IgD-negative memory B cell (primary cell): ENCODE data around the gene KRT14. TPM values are rescaled to one million over a fixed set of nuclear protein-coding genes. Genes with fewer than 3 reads are reported as not detected.
"Not testable (repeated sequence)": the region's sequence is repeated elsewhere in the genome, so short reads cannot be mapped to it uniquely, and the experiment has no call there.

Experiments
- H3K27ac Mint-ChIP-seq, 3 donors: one replicate each; pipeline ENCODE4 v1.8.0; 2020 to 2022; ENCODE audit warnings: mild to moderate bottlenecking in 3 of 3, mixed read lengths in 3 of 3, moderate library complexity in 1 of 3
- H3K27me3 Mint-ChIP-seq: one replicate; pipeline ENCODE4 v1.8.0; 2021; ENCODE audit warnings: mixed read lengths
- H3K36me3 Mint-ChIP-seq: one replicate; pipeline ENCODE4 v1.8.0; 2020; ENCODE audit warnings: mild to moderate bottlenecking, mixed read lengths
- H3K4me1 Mint-ChIP-seq, 3 donors: one replicate each; pipeline ENCODE4 v1.8.0; 2020 to 2022; ENCODE audit warnings: mixed read lengths in 3 of 3, mild to moderate bottlenecking in 1 of 3
- H3K4me3 Mint-ChIP-seq, 4 donors: one replicate each; pipeline ENCODE4 v1.8.0; 2020 to 2022; ENCODE audit warnings: mild to moderate bottlenecking in 4 of 4, mixed read lengths in 4 of 4, moderate library complexity in 3 of 4
- H3K9me3 Mint-ChIP-seq, 3 donors: one replicate each; pipeline ENCODE4 v1.8.0; 2020 to 2021; ENCODE audit warnings: mixed read lengths in 3 of 3, mild to moderate bottlenecking in 1 of 3
- polyA plus RNA-seq: library from polyadenylated mRNA; unstranded; fragments of 300-500 nt; fragmentation: Illumina TruSeq; gene quantifications from one replicate; pipeline ENCODE4 v1.2.3, GENCODE V29; 2021

Gene KRT14
- polyA plus RNA-seq, 1 donor from 2014 or later: not detected

- peaks cover 0 to 1% (median 0%) of the 10 kb centered on the region in 3 donors for H3K4me1 Mint-ChIP-seq
- no peaks in the 10 kb centered on the region for H3K9me3 Mint-ChIP-seq
- no peak overlapping the region for H3K27ac Mint-ChIP-seq
- peaks cover 6% of the 10 kb centered on the region for H3K27me3 Mint-ChIP-seq
- H3K4me3 Mint-ChIP-seq: no peak overlapping the region
- H3K36me3 Mint-ChIP-seq: no peaks in the 10 kb centered on the region
These were observed 30.4 kb upstream of the KRT14 start for GRCh38 chr17:41617136-41617535.

- not testable (repeated sequence) for H3K27me3 Mint-ChIP-seq, H3K9me3 Mint-ChIP-seq
These were observed 29.8 kb upstream of the KRT14 start for GRCh38 chr17:41616486-41616885.

DNA sequence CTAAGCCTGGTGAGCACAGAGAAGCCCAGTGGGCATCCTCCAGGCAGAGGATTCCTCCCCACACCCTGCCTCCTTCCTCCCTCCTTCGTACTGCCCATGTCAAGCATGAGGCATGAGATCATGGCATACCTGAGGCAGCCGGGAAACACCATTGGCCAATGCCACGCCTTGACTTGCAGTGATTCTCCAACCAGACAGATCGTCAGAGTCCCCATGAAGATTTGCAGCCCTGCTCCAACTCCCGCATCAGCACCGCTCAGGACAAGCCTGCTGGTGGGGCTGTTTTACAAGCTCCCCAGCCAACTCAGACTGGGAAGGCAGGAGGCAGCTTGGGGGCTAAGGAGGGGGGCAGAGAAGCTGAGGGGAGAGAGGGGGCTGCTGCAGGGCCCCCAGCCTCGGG is 28.8 kb upstream of the KRT14 start:
- Mint-ChIP-seq H3K4me1 (peaks cover 0 to 1% (median 0%) of the 10 kb centered on the region in 3 donors), H3K4me3 (no peak overlapping the region), H3K9me3 (no peaks in the 10 kb centered on the region), H3K36me3 (no peaks in the 10 kb centered on the region), H3K27ac (no peak overlapping the region), H3K27me3 (peaks cover 11% of the 10 kb centered on the region)

More at GRCh38 chr17:41616486-41616885, 29.8 kb upstream of the KRT14 start:
- not testable (repeated sequence) for H3K36me3 Mint-ChIP-seq, H3K27ac Mint-ChIP-seq, H3K4me1 Mint-ChIP-seq, H3K4me3 Mint-ChIP-seq

- H3K36me3 Mint-ChIP-seq, H3K4me1 Mint-ChIP-seq, H3K9me3 Mint-ChIP-seq, H3K27ac Mint-ChIP-seq, H3K4me3 Mint-ChIP-seq: not testable (repeated sequence)
- H3K27me3 Mint-ChIP-seq: peaks cover 11% of the 10 kb centered on the region
These were observed 28.1 kb upstream of the KRT14 start for GRCh38 chr17:41614767-41615166.

DNA sequence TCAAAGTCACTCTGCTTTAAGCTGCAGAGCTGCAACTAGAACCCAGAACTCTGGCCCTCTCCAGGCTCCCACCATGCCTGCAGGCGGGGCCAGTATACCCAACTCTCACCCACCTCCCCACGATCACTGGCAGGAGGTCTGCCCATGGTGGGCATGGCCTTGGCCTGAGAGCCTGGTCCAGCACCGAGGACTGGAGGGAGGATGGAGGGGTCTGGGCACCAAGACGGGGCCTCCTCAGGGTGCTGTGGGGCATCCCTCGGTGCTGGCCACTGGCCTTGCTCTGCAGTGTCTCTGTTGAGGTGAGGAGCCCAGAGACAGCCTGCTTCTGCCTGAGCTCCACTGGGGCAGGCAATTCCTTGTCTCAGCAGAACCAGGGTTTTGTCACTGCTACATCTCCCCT is 27.4 kb upstream of the KRT14 start:
- Mint-ChIP-seq H3K27me3 (peaks cover 13% of the 10 kb centered on the region), H3K9me3 (no peaks in the 10 kb centered on the region), H3K4me3 (no peak overlapping the region), H3K36me3 (no peaks in the 10 kb centered on the region), H3K27ac (no peak overlapping the region), H3K4me1 (peaks cover 0 to 2% (median 1%) of the 10 kb centered on the region in 3 donors)

DNA sequence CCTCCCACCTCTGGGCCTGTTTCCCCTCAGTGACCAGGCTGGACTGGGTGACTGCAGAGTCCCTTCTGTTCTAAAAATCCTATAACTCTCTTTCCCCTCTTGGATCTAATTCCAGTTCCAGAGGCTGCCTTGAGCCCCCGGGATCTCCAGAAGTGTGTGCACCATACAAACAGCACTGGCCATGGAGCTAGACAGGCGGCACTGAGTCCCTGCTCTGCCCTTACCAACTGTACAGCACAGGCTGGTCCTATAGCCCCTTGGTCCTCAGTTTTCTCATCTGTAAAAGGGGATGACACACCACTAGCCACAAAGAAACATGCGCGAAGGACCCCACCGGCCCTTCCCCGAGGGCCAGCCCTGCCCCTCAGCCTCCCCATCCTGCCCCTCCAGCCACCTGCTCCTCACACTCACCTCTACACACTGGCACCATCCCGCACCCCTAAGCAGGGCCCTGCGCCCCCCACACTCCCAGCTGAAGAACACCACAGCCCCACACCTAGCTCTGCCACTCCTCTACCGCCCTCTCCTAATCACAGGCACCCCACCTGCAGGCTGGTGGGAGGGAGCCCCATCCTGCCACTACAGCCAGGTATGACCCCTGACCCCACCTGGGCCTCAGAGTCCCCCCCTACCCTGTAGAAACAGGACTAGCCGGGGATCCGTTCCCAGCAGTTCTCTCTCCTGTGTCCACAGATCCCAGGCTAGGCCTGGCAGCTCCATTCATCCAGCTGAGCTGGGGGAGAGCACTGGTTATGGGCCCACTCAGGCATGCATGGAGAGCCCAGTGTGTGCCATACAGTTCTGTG is 26.8 kb upstream of the KRT14 start:
- peaks cover 0 to 2% (median 1%) of the 10 kb centered on the region in 3 donors for H3K4me1 Mint-ChIP-seq
- H3K36me3 Mint-ChIP-seq: no peaks in the 10 kb centered on the region
- no peaks in the 10 kb centered on the region for H3K9me3 Mint-ChIP-seq
- H3K4me3 Mint-ChIP-seq: no peak overlapping the region
- peaks cover 13% of the 10 kb centered on the region for H3K27me3 Mint-ChIP-seq
- H3K27ac Mint-ChIP-seq: no peak overlapping the region

DNA sequence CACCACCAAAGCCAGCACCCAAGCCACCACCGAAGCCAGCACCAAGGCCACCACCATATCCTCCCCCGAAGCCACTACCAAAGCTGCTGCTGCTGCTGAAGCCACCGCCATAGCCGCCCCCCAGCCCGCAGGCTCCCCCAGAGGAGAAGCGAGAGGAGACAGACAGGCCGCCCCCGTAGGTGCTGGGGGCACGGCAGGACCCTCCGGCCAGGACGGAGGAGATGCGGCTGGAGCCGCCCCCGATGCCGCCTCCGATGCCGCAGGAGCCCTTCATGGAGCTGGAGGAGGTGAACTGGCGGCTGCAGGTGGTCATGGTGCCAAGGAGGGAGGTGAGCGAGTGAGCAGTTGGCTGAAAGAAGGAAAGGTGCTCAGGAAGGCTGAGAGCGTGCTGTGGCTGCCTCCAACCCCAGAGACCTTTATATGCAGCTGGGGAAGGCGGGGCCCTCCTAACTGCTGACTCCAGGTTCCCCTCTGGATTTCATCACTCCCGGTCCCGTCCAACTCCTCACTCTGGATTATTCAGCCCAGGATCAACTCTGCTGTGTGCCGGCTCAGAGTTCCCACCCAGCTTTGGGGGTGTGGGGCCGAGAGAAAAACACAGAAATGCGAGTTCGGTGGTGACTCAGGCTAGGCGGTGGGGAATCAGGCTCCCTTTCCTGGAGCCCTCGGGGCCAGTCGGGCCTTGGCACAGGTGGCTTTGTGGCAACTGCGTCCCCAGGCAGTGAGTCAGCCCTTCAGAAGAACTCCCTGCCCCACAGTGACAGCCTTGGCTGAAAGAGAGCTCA is 25.9 kb upstream of the KRT14 start, which contains the start of gene KRT16:
Gene KRT16 (minus strand): TSS at position 392 of the 785 bp plus-strand sequence. CDS start 79 bp downstream, at position 313.
- H3K4me3 Mint-ChIP-seq, H3K4me1 Mint-ChIP-seq, H3K9me3 Mint-ChIP-seq, H3K36me3 Mint-ChIP-seq, H3K27ac Mint-ChIP-seq: not testable (repeated sequence)
- peaks cover 13% of the 10 kb centered on the region for H3K27me3 Mint-ChIP-seq

GRCh38 chr17:41610965-41611640 is 24.4 kb upstream of the KRT14 start:
- Mint-ChIP-seq H3K4me3 (no peak overlapping the region), H3K4me1 (peaks cover 0 to 2% (median 1%) of the 10 kb centered on the region in 3 donors), H3K9me3 (peaks cover 2 to 14% (median 14%) of the 10 kb centered on the region in 3 donors), H3K27ac (no peak overlapping the region), H3K27me3 (peaks cover 15% of the 10 kb centered on the region), H3K36me3 (no peaks in the 10 kb centered on the region)

GRCh38 chr17:41610061-41610517 is 23.4 kb upstream of the KRT14 start:
- peaks cover 2 to 14% (median 14%) of the 10 kb centered on the region in 3 donors for H3K9me3 Mint-ChIP-seq
- H3K27me3 Mint-ChIP-seq: peaks cover 16% of the 10 kb centered on the region
- not testable (repeated sequence) for H3K4me3 Mint-ChIP-seq, H3K27ac Mint-ChIP-seq, H3K4me1 Mint-ChIP-seq, H3K36me3 Mint-ChIP-seq

- not testable (repeated sequence) for H3K4me1 Mint-ChIP-seq, H3K36me3 Mint-ChIP-seq, H3K27ac Mint-ChIP-seq
- peaks cover 2 to 14% (median 14%) of the 10 kb centered on the region in 3 donors for H3K9me3 Mint-ChIP-seq
- H3K4me3 Mint-ChIP-seq: peak overlapping the region in 1 of 4 donors; percentile 41
- H3K27me3 Mint-ChIP-seq: peaks cover 11% of the 10 kb centered on the region
These were observed 20.2 kb upstream of the KRT14 start for GRCh38 chr17:41606930-41607329.

DNA sequence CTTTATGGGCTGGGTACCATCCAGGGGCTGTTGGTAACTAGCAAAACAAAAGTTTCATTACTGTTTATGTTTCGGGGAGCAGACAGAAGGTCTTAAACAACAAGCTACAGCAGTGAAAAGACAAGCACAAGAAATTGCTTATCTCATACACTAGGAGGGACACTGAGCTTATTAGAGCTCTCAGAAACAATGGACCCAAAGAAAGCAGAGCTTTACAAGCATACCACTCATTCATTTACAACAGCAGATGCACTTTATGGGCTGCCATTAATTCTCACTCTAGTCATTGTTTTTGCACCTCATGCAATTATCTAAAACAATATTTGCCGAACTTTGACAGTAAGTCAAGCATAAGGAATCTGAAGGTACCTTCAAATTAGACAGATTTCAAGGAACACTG is 15.8 kb upstream of the KRT14 start:
- no peaks in the 10 kb centered on the region for H3K36me3 Mint-ChIP-seq
- H3K27me3 Mint-ChIP-seq: peaks cover 6% of the 10 kb centered on the region
- peaks cover 0 to 12% (median 12%) of the 10 kb centered on the region in 3 donors for H3K9me3 Mint-ChIP-seq
- H3K4me1 Mint-ChIP-seq: no peaks in the 10 kb centered on the region
- H3K27ac Mint-ChIP-seq: no peak overlapping the region
- H3K4me3 Mint-ChIP-seq: no peak overlapping the region

- Mint-ChIP-seq H3K27ac (no peak overlapping the region), H3K4me1 (no peaks in the 10 kb centered on the region), H3K4me3 (no peak overlapping the region), H3K27me3 (peaks cover 2% of the 10 kb centered on the region), H3K36me3 (no peaks in the 10 kb centered on the region), H3K9me3 (no peaks in the 10 kb centered on the region)
These were observed 13.6 kb upstream of the KRT14 start for GRCh38 chr17:41600318-41600717.

DNA sequence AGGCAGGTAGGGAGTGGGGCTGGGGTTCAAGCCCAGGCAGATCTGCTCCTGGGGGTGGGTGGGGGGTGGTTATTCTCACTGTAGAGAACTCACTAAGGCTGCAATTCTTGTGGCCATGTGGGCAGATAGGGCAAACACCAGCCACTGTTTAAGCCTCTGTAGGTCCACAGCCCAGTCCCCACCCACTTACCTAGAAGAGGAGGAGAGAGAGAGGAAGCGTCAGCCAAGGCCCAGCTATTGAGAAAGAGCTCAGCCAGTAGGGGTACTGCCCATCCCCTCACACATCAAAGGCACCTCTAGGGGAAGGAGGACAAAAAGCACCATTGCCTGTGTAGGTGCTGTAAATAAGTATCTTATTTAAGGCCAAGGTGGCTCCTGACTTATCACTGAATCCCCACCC is 13.0 kb upstream of the KRT14 start:
- H3K36me3 Mint-ChIP-seq: no peaks in the 10 kb centered on the region
- H3K4me1 Mint-ChIP-seq: no peaks in the 10 kb centered on the region
- peaks cover 5% of the 10 kb centered on the region for H3K27me3 Mint-ChIP-seq

DNA sequence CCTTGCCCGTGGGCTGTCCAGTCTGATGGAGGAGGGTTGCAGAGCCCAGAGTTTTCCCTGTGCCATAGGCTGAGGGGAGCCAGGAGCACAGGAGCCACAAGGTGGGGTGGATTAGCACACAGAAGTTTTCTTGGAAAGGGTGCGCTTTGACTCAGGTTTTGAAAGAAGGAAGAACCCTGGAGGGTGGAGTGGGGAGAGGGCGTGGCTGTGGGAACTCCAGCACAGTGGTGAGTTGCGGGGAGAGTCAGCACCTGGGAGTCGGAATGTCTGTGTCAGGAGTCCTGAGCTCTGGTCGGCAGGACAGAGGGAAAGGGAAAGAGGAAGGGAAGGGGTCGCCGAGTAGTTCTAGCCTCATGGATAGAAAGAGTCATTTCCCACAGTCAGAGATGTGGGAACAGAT is 8.9 kb upstream of the KRT14 start:
- peaks cover 13% of the 10 kb centered on the region for H3K27me3 Mint-ChIP-seq
- no peaks in the 10 kb centered on the region for H3K4me1 Mint-ChIP-seq
- no peak overlapping the region for H3K4me3 Mint-ChIP-seq
- no peak overlapping the region for H3K27ac Mint-ChIP-seq
- H3K9me3 Mint-ChIP-seq: no peaks in the 10 kb centered on the region
- H3K36me3 Mint-ChIP-seq: no peaks in the 10 kb centered on the region

More for the DNA sequence above, 13.0 kb upstream of the KRT14 start:
- Mint-ChIP-seq H3K4me3 (no peak overlapping the region), H3K9me3 (no peaks in the 10 kb centered on the region), H3K27ac (no peak overlapping the region)

- no peak overlapping the region for H3K4me3 Mint-ChIP-seq
- no peak overlapping the region for H3K27ac Mint-ChIP-seq
- H3K4me1 Mint-ChIP-seq: no peaks in the 10 kb centered on the region
These were observed 7.7 kb upstream of the KRT14 start for GRCh38 chr17:41594363-41594915.

More at GRCh38 chr17:41594363-41594915, 7.7 kb upstream of the KRT14 start:
- peaks cover 15% of the 10 kb centered on the region for H3K27me3 Mint-ChIP-seq
- no peaks in the 10 kb centered on the region for H3K9me3 Mint-ChIP-seq
- H3K36me3 Mint-ChIP-seq: no peaks in the 10 kb centered on the region
